ENCODE data around the gene TRIM44. TPM values are rescaled to one million over a fixed set of nuclear protein-coding genes. Genes with fewer than 3 reads are reported as not detected.

TRIM44 gene
- total and polyA plus RNA-seq, 4 donors: 3.7 to 15.1 (median 10.4) TPM

GRCh38 chr11:35680506-35680905, 17.9 kb downstream of the TRIM44 start:
- Histone ChIP-seq H3K4me3 (ENCODE audit: low read depth in 1 of 3, low read length in 3 of 3) (no peak overlapping the region), H3K4me1 (ENCODE audit: control insufficient read depth in 4 of 4, insufficient read depth in 4 of 4, low read length in 3 of 4) (peaks cover 2 to 32% (median 23%) of the 10 kb centered on the region in 4 donors), H3K9ac (ENCODE audit: low read depth in 1 of 2, low read length in 2 of 2) (no peak overlapping the region), H3K27ac (ENCODE audit: low read depth in 1 of 2, low read length in 2 of 2) (no peak overlapping the region), H3K36me3 (ENCODE audit: control insufficient read depth in 4 of 4, insufficient read depth in 3 of 4, low read depth in 1 of 4, low read length in 3 of 4) (no peaks in the 10 kb centered on the region), H3K9me3 (ENCODE audit: control insufficient read depth in 4 of 4, low read length in 3 of 4) (no peaks in the 10 kb centered on the region), H3K27me3 (ENCODE audit: control insufficient read depth in 4 of 4, insufficient read depth in 4 of 4, low read length in 3 of 4) (no peaks in the 10 kb centered on the region)
- no peak for DNase-seq (ENCODE audit: low spot score)
- WGBS: 92% methylated on average over 1 of the region's 1 CpG
- TF ChIP-seq YY1 (IDR thresholded peaks at IDR 0.05): no peak
- TF ChIP-seq ZBTB33 (IDR thresholded peaks at IDR 0.05): no peak

DNA sequence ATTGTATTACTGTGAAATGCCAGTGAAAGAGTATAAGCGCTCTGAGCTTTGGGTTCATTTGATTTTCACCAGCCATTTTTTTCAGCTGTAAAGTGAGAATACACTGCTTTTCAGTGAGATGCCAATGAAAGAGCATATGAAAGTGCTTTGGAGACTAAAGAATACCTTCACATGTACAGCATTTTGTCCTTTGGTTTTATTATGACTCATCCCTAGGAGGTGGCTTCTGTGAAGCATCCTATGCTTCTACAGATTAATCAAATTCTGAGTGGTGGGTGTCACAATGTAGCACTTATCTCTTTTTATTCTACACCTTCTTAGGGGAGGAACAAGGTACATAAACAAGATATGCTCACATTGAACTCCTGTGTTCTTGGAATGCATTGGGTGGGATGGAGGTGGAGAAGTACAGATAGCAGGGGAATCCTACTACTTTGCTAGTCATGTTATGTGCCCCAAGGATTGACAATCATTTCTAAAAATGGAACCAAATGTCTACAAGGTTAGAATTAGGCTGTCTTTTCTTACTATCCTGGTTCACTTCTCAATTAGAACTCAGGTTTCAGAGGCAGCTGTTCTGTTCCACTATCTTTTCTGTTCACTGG, 18.7 kb downstream of the TRIM44 start:
- peaks cover 2 to 31% (median 23%) of the 10 kb centered on the region in 4 donors for H3K4me1 ChIP-seq (ENCODE audit: control insufficient read depth in 4 of 4, insufficient read depth in 4 of 4, low read length in 3 of 4)
- H3K9ac ChIP-seq (ENCODE audit: low read depth in 1 of 2, low read length in 2 of 2): no peak overlapping the region
- H3K27me3 ChIP-seq (ENCODE audit: control insufficient read depth in 4 of 4, insufficient read depth in 4 of 4, low read length in 3 of 4): no peaks in the 10 kb centered on the region
- DNase-seq (ENCODE audit: low spot score): no peak
- H3K4me3 ChIP-seq (ENCODE audit: low read depth in 1 of 3, low read length in 3 of 3): no peak overlapping the region
- H3K36me3 ChIP-seq (ENCODE audit: control insufficient read depth in 4 of 4, insufficient read depth in 3 of 4, low read depth in 1 of 4, low read length in 3 of 4): peaks cover 0 to 2% (median 0%) of the 10 kb centered on the region in 4 donors
- H3K27ac ChIP-seq (ENCODE audit: low read depth in 1 of 2, low read length in 2 of 2): no peak overlapping the region
- WGBS: 99% methylated on average over 1 of the region's 1 CpG
- no peak for TF ChIP-seq RXRA (IDR thresholded peaks at IDR 0.05)
- TF ChIP-seq FOXA2 (IDR thresholded peaks at IDR 0.05): no peak
- TF ChIP-seq RAD21 (IDR thresholded peaks at IDR 0.05): no peak
- TF ChIP-seq ZBTB33 (IDR thresholded peaks at IDR 0.05): no peak
- no peak for TF ChIP-seq SP1 (IDR thresholded peaks at IDR 0.05)
- TF ChIP-seq, protein P1, sequence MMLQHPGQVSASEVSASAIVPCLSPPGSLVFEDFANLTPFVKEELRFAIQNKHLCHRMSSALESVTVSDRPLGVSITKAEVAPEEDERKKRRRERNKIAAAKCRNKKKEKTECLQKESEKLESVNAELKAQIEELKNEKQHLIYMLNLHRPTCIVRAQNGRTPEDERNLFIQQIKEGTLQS (IDR thresholded peaks at IDR 0.05): no peak
- no peak for TF ChIP-seq NR2F2 (IDR thresholded peaks at IDR 0.05)
- TF ChIP-seq, protein P2, sequence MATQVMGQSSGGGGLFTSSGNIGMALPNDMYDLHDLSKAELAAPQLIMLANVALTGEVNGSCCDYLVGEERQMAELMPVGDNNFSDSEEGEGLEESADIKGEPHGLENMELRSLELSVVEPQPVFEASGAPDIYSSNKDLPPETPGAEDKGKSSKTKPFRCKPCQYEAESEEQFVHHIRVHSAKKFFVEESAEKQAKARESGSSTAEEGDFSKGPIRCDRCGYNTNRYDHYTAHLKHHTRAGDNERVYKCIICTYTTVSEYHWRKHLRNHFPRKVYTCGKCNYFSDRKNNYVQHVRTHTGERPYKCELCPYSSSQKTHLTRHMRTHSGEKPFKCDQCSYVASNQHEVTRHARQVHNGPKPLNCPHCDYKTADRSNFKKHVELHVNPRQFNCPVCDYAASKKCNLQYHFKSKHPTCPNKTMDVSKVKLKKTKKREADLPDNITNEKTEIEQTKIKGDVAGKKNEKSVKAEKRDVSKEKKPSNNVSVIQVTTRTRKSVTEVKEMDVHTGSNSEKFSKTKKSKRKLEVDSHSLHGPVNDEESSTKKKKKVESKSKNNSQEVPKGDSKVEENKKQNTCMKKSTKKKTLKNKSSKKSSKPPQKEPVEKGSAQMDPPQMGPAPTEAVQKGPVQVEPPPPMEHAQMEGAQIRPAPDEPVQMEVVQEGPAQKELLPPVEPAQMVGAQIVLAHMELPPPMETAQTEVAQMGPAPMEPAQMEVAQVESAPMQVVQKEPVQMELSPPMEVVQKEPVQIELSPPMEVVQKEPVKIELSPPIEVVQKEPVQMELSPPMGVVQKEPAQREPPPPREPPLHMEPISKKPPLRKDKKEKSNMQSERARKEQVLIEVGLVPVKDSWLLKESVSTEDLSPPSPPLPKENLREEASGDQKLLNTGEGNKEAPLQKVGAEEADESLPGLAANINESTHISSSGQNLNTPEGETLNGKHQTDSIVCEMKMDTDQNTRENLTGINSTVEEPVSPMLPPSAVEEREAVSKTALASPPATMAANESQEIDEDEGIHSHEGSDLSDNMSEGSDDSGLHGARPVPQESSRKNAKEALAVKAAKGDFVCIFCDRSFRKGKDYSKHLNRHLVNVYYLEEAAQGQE (IDR thresholded peaks at IDR 0.05): no peak
- TF ChIP-seq GABPA (IDR thresholded peaks at IDR 0.05 in 1 of 2, conservative IDR thresholded peaks at IDR 0.05 in 1 of 2): no peak
- TF ChIP-seq HNF4G (IDR thresholded peaks at IDR 0.05): no peak
- no peak for TF ChIP-seq YY1 (IDR thresholded peaks at IDR 0.05)
- no peak for TF ChIP-seq HNF4A (conservative IDR thresholded peaks at IDR 0.05)
- TF ChIP-seq, protein P3, sequence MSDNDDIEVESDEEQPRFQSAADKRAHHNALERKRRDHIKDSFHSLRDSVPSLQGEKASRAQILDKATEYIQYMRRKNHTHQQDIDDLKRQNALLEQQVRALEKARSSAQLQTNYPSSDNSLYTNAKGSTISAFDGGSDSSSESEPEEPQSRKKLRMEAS (IDR thresholded peaks at IDR 0.05): no peak
- no peak for TF ChIP-seq CTCF (IDR thresholded peaks at IDR 0.05; ENCODE audit: low read depth, low read length, missing input control)
- TF ChIP-seq FOXA1 (IDR thresholded peaks at IDR 0.05): no peak
- no peak for TF ChIP-seq JUND (IDR thresholded peaks at IDR 0.05)
- no peak for TF ChIP-seq EGR1 (IDR thresholded peaks at IDR 0.05; ENCODE audit: low read depth in 2 of 2)
- TF ChIP-seq TAF1 (conservative IDR thresholded peaks at IDR 0.05): no peak
- no peaks in the 10 kb centered on the region for H3K9me3 ChIP-seq (ENCODE audit: control insufficient read depth in 4 of 4, low read length in 3 of 4)
